Right renal pelvis (tissue), 4 donors: ENCODE measurements around the gene ROBO3. TPM values are rescaled to one million over a fixed set of nuclear protein-coding genes. Genes with fewer than 3 reads are reported as not detected.

Experiments
- DNase-seq, 4 donors: peaks; one replicate each; pipeline ENCODE4 v3.0.0-alpha.2; 2013; ENCODE audit warnings: low read depth in 4 of 4, low spot score in 3 of 4, missing footprints in 1 of 4
- polyA plus RNA-seq, 4 donors: library from polyadenylated mRNA; unstranded; fragments of 120-200 nt; gene quantifications; one replicate each; pipeline ENCODE4 v1.2.1, GENCODE V29; 2013; ENCODE audit not compliant: insufficient read length in 4 of 4

The ROBO3 gene
- polyA plus RNA-seq, 4 donors = 22.7 to 29.2 (median 24.9) TPM

DNA sequence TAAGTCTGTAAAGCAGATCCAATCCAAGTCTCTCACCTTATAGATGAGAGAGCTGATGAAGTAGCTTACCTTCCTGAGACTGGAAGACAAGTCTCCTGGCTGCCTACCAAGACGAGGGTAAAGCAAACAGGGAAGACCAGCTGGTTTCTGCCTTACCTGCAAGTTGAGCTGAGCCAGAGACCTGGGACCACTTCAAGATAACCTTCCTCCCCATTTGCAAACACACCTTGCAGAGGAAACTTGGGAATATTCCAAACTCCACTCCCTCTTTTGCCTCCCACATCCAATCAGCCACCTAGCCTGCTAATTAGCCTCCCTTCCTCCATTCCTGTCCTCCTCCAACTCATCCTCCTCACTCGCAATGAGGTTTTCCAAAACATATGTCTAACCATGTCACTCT is 23.4 kb upstream of the ROBO3 start:
- DNase-seq = no peak

DNA sequence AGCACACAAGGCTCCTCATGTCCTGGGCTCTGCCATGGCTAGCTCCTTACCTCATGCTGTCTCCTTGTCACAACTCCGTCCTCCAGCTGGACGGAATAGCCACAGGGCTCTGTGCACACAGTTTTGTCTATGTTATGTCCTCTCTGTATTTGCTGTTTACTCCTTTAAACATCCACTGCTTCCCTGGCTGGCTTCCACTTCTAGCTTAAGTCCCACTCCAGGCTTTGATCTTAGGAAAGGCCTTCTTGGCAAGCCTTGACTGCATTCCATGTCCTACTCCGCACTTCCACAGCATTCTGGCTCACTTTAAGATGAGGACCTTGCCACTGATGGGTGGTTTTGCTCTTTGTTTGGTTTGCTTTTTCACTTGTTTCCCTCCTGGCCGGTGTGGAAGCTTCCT is 22.9 kb upstream of the ROBO3 start:
- DNase-seq = no peak

DNA sequence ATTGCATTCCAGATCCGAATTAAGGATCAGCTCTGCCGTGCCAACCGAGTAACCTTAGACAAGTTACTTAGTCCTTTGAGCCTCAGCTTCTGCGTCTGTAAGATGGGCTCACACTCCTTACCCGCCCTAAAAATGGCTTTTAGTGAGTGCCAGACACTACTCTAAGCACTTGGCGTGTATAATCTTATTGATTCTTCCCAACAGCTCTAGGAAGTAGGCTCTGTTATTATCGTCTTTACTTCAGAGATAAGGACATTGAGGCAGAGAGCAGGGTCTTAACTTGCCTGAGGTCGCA is 21.7 kb upstream of the ROBO3 start:
- no peak for DNase-seq

DNA sequence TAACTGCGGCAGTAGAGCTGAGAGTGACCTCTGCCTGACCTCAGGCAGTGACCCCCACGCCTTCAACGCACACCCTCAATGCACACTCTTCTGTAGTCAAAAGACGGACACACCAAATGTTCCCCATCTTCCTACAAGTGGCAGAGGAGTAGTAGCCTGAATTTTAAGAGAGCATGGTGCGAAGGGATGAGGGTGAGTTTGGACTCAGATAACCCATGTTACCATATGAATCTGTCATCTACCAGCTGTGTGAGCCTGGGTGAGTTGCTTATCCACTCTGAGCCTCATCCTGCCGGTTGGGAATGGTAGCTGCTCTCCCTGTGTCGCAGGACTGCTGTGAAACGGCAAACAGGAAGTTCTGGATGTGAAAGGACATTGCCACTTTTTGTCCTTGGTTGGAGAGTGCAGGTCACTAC is 20.6 kb upstream of the ROBO3 start:
- DNase-seq = no peak

DNA sequence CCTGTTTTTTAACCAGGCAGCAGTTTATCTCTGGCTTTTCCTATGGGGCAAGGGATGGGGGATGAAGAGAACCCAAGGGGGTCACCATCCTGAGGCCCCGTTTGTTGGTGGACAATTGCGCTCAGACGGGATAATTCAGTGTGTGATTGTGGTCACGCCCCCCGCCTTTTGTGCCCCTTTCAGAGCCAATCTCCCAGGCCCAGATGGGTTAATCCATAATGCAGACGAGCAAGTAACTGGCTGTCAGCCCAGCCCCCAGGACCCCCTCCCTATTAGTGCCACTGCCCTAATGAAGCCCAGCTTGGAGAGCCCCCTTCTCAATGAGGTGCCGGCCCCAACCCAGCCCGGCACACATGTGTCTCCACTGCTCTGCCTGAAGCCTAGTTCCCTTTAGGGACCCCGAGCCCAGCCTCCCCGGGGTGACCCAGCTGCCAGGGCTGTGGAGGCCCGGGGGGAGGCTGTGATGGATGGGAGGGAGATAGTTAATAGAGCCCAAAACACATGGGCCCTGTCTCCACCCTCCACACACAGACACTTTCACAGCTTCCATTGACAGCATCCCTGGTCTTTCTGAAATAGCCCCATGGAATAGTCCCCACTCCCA is 19.1 kb upstream of the ROBO3 start:
- no peak for DNase-seq

DNA sequence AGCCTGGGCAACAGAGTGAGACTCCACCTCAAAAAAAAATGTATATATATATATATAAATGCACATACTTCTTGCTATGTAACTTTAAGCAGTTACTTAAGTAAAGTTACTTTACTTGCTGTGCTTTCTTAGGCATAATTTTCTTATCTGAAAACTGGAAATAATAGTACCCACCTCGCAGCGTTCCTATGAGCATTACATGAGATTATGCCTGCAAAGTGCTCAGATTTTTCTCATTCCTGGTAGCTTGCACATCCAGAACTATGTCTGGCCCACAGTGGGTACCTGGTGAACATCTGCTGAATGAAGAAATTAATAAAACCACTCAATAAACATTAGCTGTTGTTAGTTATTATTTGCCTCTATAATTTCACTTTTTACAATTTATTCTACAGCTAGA is 6.1 kb upstream of the ROBO3 start:
- DNase-seq = no peak

DNA sequence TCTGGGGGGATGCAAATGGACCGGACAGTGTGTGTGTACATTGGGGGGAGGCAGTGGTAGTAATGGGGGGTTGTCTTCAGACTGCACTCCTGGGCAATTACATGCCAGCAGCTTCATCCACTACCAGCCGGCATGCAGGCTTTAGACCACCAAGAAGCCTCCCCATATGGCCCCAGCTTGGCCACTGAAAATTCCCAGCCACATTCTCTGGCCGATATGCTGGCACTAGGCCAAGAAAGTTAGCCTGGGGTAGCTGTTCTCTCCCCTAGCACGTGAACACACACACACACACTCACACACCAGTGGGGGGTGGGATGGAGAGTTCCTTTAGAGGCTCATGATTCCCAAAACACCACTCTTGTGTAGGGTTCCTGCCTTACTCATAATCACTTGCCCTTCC is 3.6 kb upstream of the ROBO3 start:
- no peak for DNase-seq

DNA sequence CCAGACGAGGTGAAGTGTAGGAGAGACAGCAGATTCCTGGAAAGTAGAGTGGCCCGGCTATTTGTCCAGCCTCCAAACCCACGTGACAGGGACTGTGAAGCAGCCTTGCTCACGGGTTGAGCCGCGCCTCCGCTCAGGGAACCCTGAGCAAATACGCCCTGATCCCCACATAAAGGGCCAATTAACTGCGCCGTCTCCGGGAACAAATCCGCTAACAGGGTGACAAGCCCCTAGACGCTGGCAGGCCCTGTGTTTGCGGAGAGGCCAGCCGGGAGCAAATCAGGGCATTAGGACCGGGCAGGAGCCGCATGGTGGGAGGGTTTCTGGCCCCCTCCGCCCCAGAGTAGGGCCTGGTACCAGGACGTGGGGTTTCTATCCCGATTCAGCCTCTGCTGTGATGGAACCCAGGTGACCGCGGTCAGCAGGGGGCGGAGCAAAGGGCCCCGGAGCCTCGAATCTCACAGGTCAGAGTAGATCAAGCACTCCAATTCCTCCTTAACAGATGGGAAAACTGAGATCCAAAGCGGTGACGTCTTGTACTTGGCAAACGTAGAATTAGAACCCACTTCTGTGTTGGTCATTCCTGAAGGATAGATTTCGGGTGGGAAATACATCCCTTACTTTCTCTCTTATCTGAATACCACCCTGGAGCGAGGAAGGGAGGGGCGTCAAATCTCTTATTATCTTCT is 2.0 kb upstream of the ROBO3 start:
- no peak for DNase-seq

DNA sequence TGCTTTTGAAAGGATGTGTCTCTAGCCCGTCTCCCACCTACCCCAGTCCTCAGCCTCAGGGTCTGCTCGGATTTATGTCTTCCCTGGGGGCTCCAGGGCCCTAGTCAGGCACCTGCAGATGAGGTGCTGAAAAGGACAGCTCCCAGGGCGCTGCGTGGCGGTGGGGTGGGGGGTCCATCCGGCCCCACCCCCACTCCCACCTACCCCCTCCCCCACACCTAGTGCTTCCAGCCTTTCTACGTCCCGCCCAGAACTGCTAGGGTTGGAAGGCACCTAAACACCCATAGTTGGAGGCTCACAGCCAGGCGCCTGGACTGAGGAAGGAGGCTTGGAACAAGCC is 1.4 kb upstream of the ROBO3 start:
- DNase-seq = no peak

DNA sequence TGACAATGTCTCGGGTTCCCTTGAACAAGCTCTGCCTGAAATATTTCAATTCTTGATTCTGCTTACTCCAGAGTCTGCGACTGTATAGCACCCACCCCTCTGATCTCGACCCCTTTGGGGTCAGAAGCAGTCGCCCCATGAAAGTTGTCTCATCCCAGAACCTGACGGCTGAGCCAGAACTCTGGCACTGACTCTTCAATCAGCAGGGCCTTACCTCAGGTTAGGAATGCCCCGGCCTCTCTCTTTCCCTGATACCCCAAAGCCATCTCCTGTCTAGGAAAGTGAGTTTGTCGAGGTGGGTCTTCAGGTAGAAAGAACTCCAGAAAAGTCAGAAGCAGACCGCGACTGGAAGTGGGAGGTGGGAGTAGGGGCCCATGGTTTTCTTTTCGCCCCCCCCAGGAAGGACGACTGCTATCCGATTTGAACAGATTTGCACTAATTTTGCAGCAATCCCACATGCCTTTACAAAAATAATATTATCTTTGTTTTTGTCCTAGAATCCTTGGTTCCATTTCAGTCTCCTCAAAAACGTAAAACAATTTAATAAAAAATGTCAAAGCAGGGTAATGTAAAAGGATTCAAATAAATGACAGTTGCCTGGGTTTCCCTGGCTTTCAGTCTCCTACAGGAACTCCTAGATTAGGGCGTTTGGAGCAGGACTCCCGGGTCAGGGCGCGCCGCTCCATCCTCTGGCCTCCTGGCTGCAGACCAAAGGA is 898 bp upstream of the ROBO3 start:
- DNase-seq = no peak

DNA sequence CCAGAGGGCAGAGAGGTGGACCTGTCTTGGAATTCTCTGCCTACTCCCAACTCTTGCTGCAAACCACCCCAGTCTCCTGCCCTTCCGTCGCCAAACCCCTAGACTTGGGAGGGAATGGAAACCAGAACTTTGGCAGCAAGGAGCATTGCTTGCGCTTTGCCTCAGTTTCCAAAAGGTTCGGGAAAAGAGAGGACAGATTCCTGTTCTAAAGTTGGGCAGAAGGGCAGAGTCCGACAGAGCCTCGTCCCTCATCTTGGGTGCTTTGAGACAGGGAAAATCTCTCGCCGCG is 396 bp upstream of the ROBO3 start:
- no peak for DNase-seq

DNA sequence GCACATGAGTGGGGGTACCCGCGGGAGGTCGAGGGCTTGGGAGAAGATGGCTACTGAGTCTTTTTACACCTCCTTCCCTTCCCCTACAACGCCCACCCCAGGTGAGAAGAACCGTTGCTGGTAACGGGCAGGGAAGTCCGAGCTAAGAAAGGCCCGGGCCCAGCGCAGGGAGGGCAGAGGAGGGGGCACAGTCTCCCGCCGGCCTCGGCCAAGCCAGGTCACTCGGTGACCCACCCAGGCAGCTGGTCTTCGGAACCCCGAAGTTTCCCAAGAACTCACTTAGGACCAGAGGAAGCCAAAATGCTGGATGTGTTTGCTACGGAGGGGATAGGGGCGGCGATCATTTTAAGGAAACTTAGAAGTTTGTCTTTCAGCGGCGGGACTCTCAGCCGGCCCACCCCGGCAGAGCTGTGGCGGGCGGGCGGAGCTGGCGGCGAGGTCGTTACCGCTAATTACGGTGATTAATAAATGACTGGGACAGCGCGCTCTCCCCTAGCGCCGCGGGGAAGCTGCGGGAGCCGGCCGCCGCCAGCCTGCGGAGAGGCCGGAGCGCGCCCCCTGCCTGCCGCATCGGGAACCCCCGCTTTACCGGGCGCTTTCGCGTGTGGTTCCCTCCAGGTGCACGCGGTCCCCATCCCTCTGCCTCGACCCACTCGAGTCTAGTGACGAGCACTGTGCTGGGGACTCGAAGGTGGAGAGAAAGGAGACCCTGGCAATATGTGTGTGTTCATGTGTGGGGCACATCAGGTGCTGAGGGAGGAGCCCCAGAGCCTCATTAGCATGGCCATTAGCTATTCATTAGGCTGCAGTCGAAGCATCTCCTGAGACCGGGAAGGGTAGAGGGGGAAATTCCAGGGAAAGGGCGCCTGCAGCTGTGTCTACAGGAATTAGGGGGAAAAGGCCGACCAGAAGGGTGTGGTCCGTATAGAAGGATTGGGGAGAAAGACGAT is 945 bp downstream of the ROBO3 start:
- no peak for DNase-seq

DNA sequence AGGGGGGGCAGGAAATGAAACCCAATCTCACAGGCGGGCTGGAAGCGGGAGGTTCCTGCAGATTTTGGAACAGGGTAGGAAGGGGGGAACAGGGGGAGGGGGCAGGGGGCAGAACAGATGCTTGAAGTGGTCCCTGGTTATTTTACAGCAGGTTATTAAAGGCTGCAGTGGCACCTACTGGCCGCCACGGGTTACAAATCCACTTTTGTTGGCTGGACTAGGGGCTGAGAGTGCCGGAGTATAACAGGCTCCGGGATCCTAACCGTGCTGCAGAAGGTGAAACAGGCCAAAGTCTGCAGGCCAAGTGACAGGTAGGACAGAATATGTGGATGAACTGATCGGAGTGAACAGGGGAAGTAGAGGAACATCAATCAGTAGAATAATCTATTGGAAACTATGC is 2.5 kb downstream of the ROBO3 start:
- no peak for DNase-seq

DNA sequence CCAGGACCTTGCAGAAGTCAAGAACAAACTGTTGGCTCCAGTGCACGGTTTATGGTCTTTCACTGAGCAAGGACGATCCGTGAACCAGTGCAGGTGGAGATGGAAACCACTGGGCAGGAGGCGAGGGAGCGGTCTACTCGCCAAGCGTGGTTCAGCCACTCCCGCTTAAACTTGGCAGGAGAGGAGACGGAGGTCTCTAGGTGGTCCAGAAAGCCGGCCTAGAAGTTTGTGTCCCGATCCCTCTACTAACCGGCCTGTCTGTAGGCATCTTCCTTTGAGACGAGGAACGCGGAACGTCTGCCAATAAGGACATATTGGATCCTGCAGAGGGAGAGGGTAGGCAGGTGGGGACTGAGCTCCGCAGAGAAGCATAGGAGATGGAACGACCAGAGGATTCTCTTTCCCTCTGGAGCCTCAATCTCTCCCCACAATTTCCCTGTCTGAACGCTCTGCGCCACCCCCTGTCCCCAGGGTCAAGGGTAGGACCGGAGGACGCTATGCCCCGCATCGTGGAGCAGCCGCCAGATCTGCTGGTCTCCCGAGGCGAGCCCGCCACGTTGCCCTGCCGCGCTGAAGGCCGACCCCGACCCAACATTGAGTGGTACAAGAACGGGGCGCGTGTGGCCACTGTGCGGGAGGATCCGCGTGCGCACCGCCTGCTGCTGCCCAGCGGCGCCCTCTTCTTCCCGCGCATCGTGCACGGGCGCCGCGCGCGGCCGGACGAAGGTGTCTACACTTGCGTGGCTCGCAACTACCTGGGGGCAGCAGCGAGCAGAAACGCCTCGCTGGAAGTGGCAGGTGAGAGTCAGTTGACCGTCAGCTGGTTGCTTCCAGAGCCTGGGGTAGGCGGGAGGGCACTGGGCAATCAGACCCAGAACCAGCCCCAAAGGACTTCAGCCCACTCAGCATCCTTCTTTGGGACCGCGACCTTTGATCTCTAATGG is 3.4 kb downstream of the ROBO3 start:
- no peak for DNase-seq

DNA sequence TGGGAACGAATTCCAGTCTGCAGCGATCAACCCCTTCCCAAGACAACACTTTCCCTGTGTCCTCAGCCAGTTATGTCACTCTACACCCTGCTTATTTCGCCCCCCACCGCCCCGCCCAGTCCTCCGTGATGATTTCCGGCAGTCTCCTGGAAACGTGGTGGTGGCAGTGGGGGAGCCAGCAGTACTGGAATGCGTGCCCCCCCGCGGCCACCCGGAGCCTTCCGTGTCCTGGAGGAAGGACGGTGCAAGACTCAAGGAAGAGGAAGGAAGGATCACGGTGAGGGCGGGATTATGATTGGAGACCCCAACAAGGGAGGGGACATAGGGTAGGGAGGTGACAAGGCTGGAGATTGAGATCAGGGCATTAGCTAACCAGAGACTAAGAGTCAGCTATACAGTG is 4.1 kb downstream of the ROBO3 start:
- DNase-seq = no peak

DNA sequence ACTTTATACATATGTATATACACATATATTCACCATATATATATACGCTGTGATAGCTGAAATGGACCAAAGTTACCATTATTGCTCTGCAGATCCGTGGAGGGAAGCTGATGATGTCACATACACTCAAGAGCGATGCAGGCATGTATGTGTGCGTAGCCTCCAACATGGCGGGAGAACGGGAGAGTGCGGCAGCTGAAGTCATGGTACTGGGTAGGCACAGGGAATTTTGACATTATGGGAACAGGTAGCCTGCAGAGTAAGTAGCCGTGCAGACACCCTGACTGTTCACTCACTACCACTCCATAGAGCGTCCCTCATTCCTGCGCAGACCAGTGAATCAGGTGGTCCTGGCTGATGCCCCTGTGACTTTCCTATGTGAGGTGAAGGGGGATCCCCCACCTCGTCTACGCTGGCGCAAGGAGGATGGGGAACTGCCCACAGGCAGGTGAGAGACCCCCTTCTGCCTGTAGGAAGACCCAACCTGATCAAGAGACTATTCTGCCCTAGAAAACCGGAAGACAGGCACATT is 4.7 kb downstream of the ROBO3 start:
- DNase-seq = no peak

DNA sequence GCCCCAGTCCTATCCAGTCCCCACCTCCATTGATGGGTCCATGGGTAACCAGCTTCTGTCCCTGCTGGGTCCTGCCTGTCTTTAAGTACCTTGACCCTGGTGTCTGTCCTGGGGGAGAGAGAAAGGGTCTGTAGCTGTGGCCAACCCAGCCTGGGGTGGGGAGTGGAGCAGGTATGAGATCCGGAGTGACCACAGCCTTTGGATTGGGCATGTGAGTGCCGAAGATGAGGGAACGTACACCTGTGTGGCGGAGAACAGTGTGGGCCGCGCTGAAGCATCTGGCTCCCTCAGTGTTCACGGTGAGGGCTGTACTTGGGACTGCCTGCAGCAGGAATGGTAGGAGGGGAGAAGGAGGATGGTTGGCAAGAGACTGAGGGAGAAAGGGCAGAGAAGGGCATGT is 5.2 kb downstream of the ROBO3 start:
- DNase-seq = no peak

DNA sequence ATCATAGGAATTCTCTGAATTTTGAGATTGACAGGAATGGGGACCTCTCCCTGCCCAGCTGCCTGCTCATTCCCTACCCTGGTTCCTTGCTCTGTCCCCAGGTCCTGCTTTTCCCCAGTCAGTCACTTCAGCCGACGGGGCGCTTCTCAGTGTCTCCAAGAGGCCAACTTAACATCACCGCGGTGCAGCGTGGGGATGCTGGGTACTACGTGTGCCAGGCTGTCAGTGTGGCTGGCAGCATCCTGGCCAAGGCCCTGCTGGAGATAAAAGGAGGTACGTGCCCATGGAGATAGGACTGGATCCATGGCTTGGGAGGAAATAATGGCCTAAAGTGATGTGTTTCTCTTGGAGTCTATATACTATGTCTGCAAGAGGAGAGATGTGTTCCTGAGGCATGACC is 7.0 kb downstream of the ROBO3 start:
- DNase-seq = no peak

DNA sequence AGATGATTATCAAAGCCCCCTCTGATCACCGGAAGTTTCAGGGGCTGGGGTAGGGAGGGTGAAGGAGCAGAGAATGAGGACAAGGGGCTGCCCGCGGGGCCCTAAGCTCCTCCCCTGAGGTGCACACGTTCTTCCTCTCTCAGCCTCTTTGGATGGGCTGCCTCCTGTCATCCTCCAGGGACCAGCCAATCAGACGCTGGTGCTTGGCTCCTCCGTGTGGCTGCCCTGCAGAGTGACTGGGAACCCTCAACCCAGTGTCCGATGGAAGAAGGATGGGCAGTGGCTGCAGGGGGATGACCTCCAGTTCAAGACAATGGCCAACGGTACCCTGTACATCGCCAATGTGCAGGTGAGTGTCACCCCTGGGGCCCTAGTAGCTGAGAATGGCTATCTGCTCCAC is 7.5 kb downstream of the ROBO3 start:
- DNase-seq = no peak

DNA sequence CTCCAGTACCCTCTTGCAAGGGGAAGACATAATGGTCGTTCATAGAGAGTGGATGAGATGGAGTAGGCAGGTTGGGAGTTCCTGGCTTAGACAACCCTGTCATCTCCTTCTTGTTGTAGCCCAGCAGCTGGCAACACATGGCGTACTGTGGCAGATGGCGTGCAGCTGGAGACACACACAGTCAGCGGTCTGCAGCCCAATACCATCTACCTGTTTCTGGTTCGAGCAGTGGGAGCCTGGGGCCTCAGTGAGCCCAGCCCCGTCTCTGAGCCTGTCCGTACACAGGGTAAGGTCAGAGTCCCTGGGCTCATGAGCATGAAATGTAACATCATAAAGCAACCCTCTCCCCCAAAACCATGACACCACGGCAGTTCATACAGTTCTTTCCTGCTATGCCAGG is 8.7 kb downstream of the ROBO3 start:
- DNase-seq = no peak
